OCI-LY7 (cell line): ENCODE data around the gene GPRASP1. TPM values are rescaled to one million over a fixed set of nuclear protein-coding genes. Genes with fewer than 3 reads are reported as not detected.

Experiments used
- BruUV-seq: library from RNA; stranded (reverse); fragments of 400-500 nt; replicated peaks from 2 replicates; lab custom pipeline; 2021; lab: Mats Ljungman, UMichigan
- CTCF ChIA-PET: fragments of 300-600 bp; sonication (Branson Sonifier 250); formaldehyde crosslinking; loops from one replicate; lab custom pipeline; 2022; ENCODE audit warnings: antibody characterized with exemption; ENCODE audit not compliant: unreplicated experiment; lab: Charles Lee
- POLR2A ChIA-PET: fragments of 300-600 bp; sonication (Branson Sonifier 250); formaldehyde crosslinking; loops from one replicate; lab custom pipeline; 2022; ENCODE audit warnings: antibody characterized with exemption; lab: Charles Lee
- DNase-seq: peaks from one replicate; pipeline ENCODE4 v3.0.0-alpha.2; 2015; ENCODE audit warnings: low spot score
- H2AFZ ChIP-seq: fragments of 200-600 bp; sonication (generic), shearing (Covaris generic); 2 replicates; pipeline ENCODE4 v1.6.1; 2014; ENCODE audit warnings: mild to moderate bottlenecking, antibody characterized with exemption, low read length, moderate library complexity
- H3K27ac ChIP-seq: fragments of 200-600 bp; sonication (generic); 2 replicates; pipeline ENCODE4 v1.5.1; 2014; ENCODE audit warnings: mixed run types, low read depth, mild to moderate bottlenecking, moderate library complexity, low read length, inconsistent platforms; ENCODE audit not compliant: poor library complexity, severe bottlenecking
- H3K36me3 ChIP-seq: fragments of 200-600 bp; sonication (generic); 2 replicates; pipeline ENCODE4 v1.6.1; 2014; ENCODE audit warnings: mild to moderate bottlenecking, antibody characterized with exemption, low read length, moderate library complexity, mixed read lengths; ENCODE audit not compliant: insufficient read depth
- H3K4me1 ChIP-seq: fragments of 200-600 bp; sonication (generic); 2 replicates; pipeline ENCODE4 v1.5.1; 2014; ENCODE audit warnings: mild to moderate bottlenecking, low read length; ENCODE audit not compliant: insufficient read depth, poor library complexity, severe bottlenecking
- H3K4me2 ChIP-seq: fragments of 200-600 bp; sonication (generic); 2 replicates; pipeline ENCODE4 v1.6.1; 2014; ENCODE audit warnings: mild to moderate bottlenecking, low read length
- H3K4me3 ChIP-seq: fragments of 200-600 bp; sonication (generic); 2 replicates; pipeline ENCODE4 v1.5.1; 2014; ENCODE audit warnings: mild to moderate bottlenecking, low read depth, low read length; ENCODE audit not compliant: poor library complexity, severe bottlenecking
- H3K79me2 ChIP-seq: fragments of 200-600 bp; sonication (generic); 2 replicates; pipeline ENCODE4 v1.6.1; 2016; ENCODE audit warnings: low read depth, mild to moderate bottlenecking, low read length, moderate library complexity, mixed read lengths; ENCODE audit not compliant: insufficient read depth
- H3K9me2 ChIP-seq: fragments of 200-600 bp; sonication (generic); 2 replicates; pipeline ENCODE4 v1.6.1; 2016; ENCODE audit warnings: mild to moderate bottlenecking, low read length, mixed read lengths; ENCODE audit not compliant: insufficient read depth
- H3K9me3 ChIP-seq: fragments of 200-600 bp; sonication (generic); 2 replicates; pipeline ENCODE4 v1.6.1; 2014; ENCODE audit warnings: mild to moderate bottlenecking, mixed run types, low read length, mixed read lengths
- H4K20me1 ChIP-seq: fragments of 200-600 bp; sonication (generic); 2 replicates; pipeline ENCODE4 v1.6.1; 2014; ENCODE audit warnings: mild to moderate bottlenecking, antibody characterized with exemption, low read length, moderate library complexity, mixed read lengths; ENCODE audit not compliant: insufficient read depth
- CTCF ChIP-seq: fragments of 200-600 bp; sonication (generic); conservative IDR thresholded peaks from 2 replicates; pipeline ENCODE4 v1.5.1; 2014; ENCODE audit warnings: mild to moderate bottlenecking, antibody characterized with exemption, low read length, moderate library complexity, mixed read lengths
- EZH2phosphoT487 ChIP-seq: fragments of 200-600 bp; sonication (generic); IDR thresholded peaks from 2 replicates; pipeline ENCODE4 v1.6.1; 2018; ENCODE audit warnings: low read depth, borderline replicate concordance, mild to moderate bottlenecking, mixed run types, antibody characterized with exemption, low read length, moderate library complexity, mixed read lengths
- intact Hi-C: fragments of 100-400 bp; cut with micrococcal nuclease; formaldehyde crosslinking; loops from one replicate; pipeline ENCODE4 v1.10.0; 2022; ENCODE audit not compliant: unreplicated experiment
- small RNA-seq: library from RNA; depleted of rRNA; stranded (forward); fragments of <200 nt; gene quantifications from one replicate; pipeline ENCODE3, GENCODE V24; 2014
- total RNA-seq, 2 experiments: library from RNA; depleted of rRNA in 1 of 2; stranded (reverse); fragments of >200 nt in 1 of 2; shearing (Covaris generic) in 1 of 2; gene quantifications; 2 replicates each; pipeline ENCODE4 v1.2.3, GENCODE V29; 2014 to 2022

The GPRASP1 gene
- total RNA-seq, 2 experiments from 2014 or later: 0.09 TPM; not detected in 1

DNA sequence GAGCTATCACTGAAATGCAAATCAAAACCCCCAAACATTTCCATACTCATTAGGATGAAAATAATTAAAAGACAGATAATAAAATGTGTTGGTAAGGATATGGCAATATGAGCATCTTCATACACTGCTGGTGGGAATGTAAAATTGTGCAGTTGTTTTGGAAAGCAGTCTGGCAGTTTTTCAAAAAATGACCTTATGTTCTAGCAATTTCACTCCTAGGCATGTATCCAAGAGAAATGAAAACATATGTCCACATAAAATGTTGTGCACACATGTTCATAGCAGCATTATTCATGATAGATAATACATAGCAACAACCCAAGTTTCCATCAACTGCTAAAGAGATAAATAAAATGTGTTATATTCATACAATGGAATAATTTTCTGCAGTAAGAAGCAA is 46.2 kb downstream of the GPRASP1 start:
- Histone ChIP-seq H3K27ac (no peak overlapping the region), H2AFZ (no peak overlapping the region), H3K4me3 (no peak overlapping the region), H3K9me3 (no peaks in the 10 kb centered on the region), H3K4me2 (no peak overlapping the region), H3K36me3 (no peaks in the 10 kb centered on the region), H4K20me1 (no peaks in the 10 kb centered on the region), H3K79me2 (no peaks in the 10 kb centered on the region), H3K9me2 (no peaks in the 10 kb centered on the region), H3K4me1 (no peaks in the 10 kb centered on the region)
- ChIA-PET CTCF (no interaction called here), POLR2A (no interaction called here)
- TF ChIP-seq EZH2phosphoT487: no peak
- TF ChIP-seq CTCF: no peak
- no peak for DNase-seq
- BruUV-seq: no TSS peak
- intact Hi-C loops: no loop called here

Small RNAs within 50 kb of the gene (small RNA-seq; reads per million reads assigned to genes)
- gene RNU6-589P: not detected

Other genes starting within 250 kb of the GPRASP1 start
- gene NXF2B, start 211.5 kb upstream of the GPRASP1 start, total RNA-seq (2014; rRNA removed; shearing (Covaris generic)): not detected in 2 replicates
- not detected in 2 replicates for gene NXF2B, start 211.5 kb upstream of the GPRASP1 start, total RNA-seq (2022)
- not detected in 2 replicates for gene TCP11X2, start 179.7 kb upstream of the GPRASP1 start, total RNA-seq (2014; rRNA removed; shearing (Covaris generic))
- gene TCP11X2, start 179.7 kb upstream of the GPRASP1 start, total RNA-seq (2022): not detected in 2 replicates
- not detected in 2 replicates for gene TMSB15A, start 134.7 kb upstream of the GPRASP1 start, total RNA-seq (2014; rRNA removed; shearing (Covaris generic))
- gene TMSB15A, start 134.7 kb upstream of the GPRASP1 start, total RNA-seq (2022): not detected in 2 replicates
- 0.77 and 1.5 TPM in 2 replicates for gene ARMCX5, start 52.0 kb upstream of the GPRASP1 start, total RNA-seq (2014; rRNA removed; shearing (Covaris generic))
- gene ARMCX5, start 52.0 kb upstream of the GPRASP1 start, total RNA-seq (2022): not detected in 2 replicates
- gene GPRASP2, start 61.0 kb downstream of the GPRASP1 start, total RNA-seq (2014; rRNA removed; shearing (Covaris generic)): 0.18 and 0.28 TPM in 2 replicates
- not detected in 2 replicates for gene GPRASP2, start 61.0 kb downstream of the GPRASP1 start, total RNA-seq (2022)
- 0.13 TPM in 1 of 2 replicates, not detected in the other for gene GPRASP3, start 69.3 kb downstream of the GPRASP1 start, total RNA-seq (2014; rRNA removed; shearing (Covaris generic))
- gene GPRASP3, start 69.3 kb downstream of the GPRASP1 start, total RNA-seq (2022): not detected in 2 replicates